ENCODE measurements around the gene WDR90. TPM values are rescaled to one million over a fixed set of nuclear protein-coding genes. Genes with fewer than 3 reads are reported as not detected.

Gene WDR90
- total RNA-seq, 1 donor from 2014 or later, result 9.3 TPM

DNA sequence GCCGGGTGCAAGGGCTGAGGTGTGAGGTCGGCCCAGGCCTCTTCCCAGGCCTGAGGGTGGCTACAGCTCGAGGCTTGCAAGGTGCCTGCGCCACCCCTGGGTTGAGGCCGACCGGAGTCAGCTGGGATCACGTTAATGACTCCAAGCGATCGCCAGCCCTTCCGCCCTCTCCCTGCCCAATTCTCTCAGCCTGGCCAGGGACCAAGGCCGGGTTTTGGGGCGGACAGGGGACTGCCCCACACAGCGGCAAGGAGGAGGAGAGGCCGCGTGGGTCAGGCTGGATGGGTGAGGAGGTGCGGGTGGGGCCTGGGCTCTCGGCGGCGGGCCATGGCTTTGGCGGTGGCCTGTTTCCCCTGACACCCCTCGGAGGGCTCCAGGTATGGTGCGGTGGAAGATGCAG is 44.2 kb downstream of the WDR90 start:
- no peak overlapping the region for H3K9ac ChIP-seq
- no peak overlapping the region for H2AFZ ChIP-seq (replicated peaks)
- Mint-ChIP-seq H3K27ac (no peak overlapping the region), H3K27me3 (ENCODE audit: insufficient read depth, low read depth) (peaks cover 36% of the 10 kb centered on the region), H3K9me3 (no peaks in the 10 kb centered on the region), H3K36me3 (no peaks in the 10 kb centered on the region), H3K4me1 (peaks cover 16% of the 10 kb centered on the region), H3K4me3 (peak overlapping the region; percentile 48)
- H3K4me3 ChIP-seq, result peak overlapping the region; percentile 44
- peaks cover 80% of the 10 kb centered on the region for H3K27me3 ChIP-seq
- no peak for DNase-seq (ENCODE audit: low spot score)
- H3K4me1 ChIP-seq, result peaks cover 8% of the 10 kb centered on the region
- H3K4me2 ChIP-seq, result peak overlapping the region; percentile 76
- H4K20me1 ChIP-seq (ENCODE audit: low read depth), result peaks cover 13% of the 10 kb centered on the region
- H3K9me3 ChIP-seq (ENCODE audit: low read depth), result no peaks in the 10 kb centered on the region
- H3F3A ChIP-seq (ENCODE audit: low read depth), result peaks cover 32% of the 10 kb centered on the region
- H3K36me3 ChIP-seq, result no peaks in the 10 kb centered on the region
- TF ChIP-seq EZH2 (IDR thresholded peaks at IDR 0.05) (no peak), CTCF (IDR thresholded peaks at IDR 0.05) (no peak), EZH2phosphoT487 (IDR thresholded peaks at IDR 0.05) (no peak)
- peaks cover 10% of the 10 kb centered on the region for H3K79me2 ChIP-seq (ENCODE audit: low read depth)
- no peak overlapping the region for H3K27ac ChIP-seq

DNA sequence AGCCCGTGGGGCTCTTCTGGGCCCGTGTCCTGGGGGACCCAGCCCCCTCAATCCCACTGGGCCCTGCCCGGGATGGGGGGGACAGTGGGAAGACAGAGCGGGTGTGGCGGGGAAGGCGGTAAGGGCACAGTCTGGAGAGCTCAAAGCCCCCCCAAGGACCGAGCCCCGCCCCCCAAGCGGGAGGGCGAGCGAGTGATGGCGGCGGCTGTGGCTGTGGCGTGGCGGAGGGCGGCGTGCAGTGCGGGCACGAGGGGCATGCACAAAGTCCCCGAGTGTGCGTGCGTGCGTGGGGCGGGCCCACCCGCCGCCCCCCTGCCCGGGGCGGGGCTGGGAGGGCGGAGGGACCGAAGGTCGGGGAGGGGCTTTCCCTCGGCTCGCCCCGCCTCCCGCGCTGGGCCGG is 44.6 kb downstream of the WDR90 start:
- Histone ChIP-seq H3K79me2 (ENCODE audit: low read depth) (peaks cover 7% of the 10 kb centered on the region), H3K9ac (no peak overlapping the region), H3K27ac (no peak overlapping the region), H3K4me1 (peaks cover 8% of the 10 kb centered on the region), H3K9me3 (ENCODE audit: low read depth) (no peaks in the 10 kb centered on the region), H2AFZ (replicated peaks) (no peak overlapping the region), H3K4me3 (peak overlapping the region; percentile 44), H3K36me3 (no peaks in the 10 kb centered on the region), H3K4me2 (peak overlapping the region; percentile 76), H3F3A (ENCODE audit: low read depth) (peaks cover 32% of the 10 kb centered on the region), H3K27me3 (peaks cover 84% of the 10 kb centered on the region), H4K20me1 (ENCODE audit: low read depth) (peaks cover 13% of the 10 kb centered on the region)
- H3K4me1 Mint-ChIP-seq, result peaks cover 15% of the 10 kb centered on the region
- H3K4me3 Mint-ChIP-seq, result no peak overlapping the region
- DNase-seq (ENCODE audit: low spot score), result no peak
- H3K27ac Mint-ChIP-seq, result no peak overlapping the region
- no peaks in the 10 kb centered on the region for H3K9me3 Mint-ChIP-seq
- H3K27me3 Mint-ChIP-seq (ENCODE audit: insufficient read depth, low read depth), result peaks cover 37% of the 10 kb centered on the region
- H3K36me3 Mint-ChIP-seq, result no peaks in the 10 kb centered on the region
- TF ChIP-seq CTCF (IDR thresholded peaks at IDR 0.05), result no peak
- no peak for TF ChIP-seq EZH2phosphoT487 (IDR thresholded peaks at IDR 0.05)
- TF ChIP-seq EZH2 (IDR thresholded peaks at IDR 0.05), result no peak

DNA sequence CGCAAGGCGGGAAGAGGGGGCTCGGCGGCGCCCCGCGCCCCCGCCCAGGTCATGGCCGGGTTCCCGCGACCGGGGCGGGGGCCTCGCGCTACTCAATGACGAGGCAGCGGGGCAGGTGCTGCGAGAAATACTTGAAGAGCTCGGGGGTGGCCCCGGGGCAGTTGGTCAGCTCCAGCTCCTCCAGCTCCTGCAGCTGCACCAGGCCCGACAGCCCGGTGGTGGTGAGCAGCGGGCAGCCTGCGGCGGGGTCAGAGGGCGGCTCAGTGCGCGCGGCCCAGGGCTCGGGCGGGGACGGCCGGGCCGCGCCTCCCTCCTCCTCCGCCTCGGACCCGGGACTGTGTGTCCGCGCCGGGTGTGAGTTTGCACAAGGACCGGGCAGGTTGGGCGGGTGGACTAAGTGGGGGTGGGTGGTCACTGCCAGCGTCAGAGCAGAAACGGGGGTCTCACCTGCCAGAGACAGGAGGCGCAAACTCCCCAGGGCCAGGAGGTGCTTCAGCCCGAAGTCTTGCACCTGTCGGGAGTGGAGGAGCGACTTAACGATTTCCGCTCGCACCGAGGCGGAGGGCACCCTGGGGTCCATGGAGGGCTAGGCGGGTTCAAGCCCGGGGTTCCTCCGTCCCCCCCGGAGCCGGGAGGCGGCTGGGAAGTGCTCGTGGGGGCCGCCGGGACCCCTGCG is 45.2 kb downstream of the WDR90 start:
- Histone ChIP-seq H4K20me1 (ENCODE audit: low read depth) (peaks cover 18% of the 10 kb centered on the region), H3K9me3 (ENCODE audit: low read depth) (no peaks in the 10 kb centered on the region), H3K79me2 (ENCODE audit: low read depth) (peaks cover 2% of the 10 kb centered on the region), H3K4me1 (peaks cover 8% of the 10 kb centered on the region), H3K36me3 (no peaks in the 10 kb centered on the region), H3K27me3 (peaks cover 89% of the 10 kb centered on the region), H2AFZ (replicated peaks) (no peak overlapping the region), H3K9ac (no peak overlapping the region), H3F3A (ENCODE audit: low read depth) (peaks cover 32% of the 10 kb centered on the region), H3K4me2 (peak overlapping the region; percentile 76), H3K4me3 (peak overlapping the region; percentile 44), H3K27ac (no peak overlapping the region)
- no peak for TF ChIP-seq CTCF (IDR thresholded peaks at IDR 0.05)
- TF ChIP-seq EZH2 (IDR thresholded peaks at IDR 0.05), result peak; percentile 93
- peak; percentile 86 for TF ChIP-seq EZH2phosphoT487 (IDR thresholded peaks at IDR 0.05)
- Mint-ChIP-seq H3K27me3 (ENCODE audit: insufficient read depth, low read depth) (peaks cover 40% of the 10 kb centered on the region), H3K36me3 (no peaks in the 10 kb centered on the region), H3K4me1 (peaks cover 11% of the 10 kb centered on the region), H3K9me3 (no peaks in the 10 kb centered on the region), H3K4me3 (peak overlapping the region; percentile 70), H3K27ac (no peak overlapping the region)
- peak; percentile 69 for DNase-seq (ENCODE audit: low spot score)
